Putamen (tissue), 1 donor: ENCODE measurements around the gene MTERF4.
A peak's percentile ranks its signal among the peaks of the same experiment; 100 is the strongest.

Experiments
- DNase-seq: peaks from one replicate; pipeline ENCODE4 v3.0.0-alpha.2; 2016; ENCODE audit warnings: low spot score

Gene MTERF4

GRCh38 chr2:241133436-241133820 is 31.3 kb upstream of the MTERF4 start:
- DNase-seq = no peak

GRCh38 chr2:241132538-241133435 is 30.7 kb upstream of the MTERF4 start:
- no peak for DNase-seq

GRCh38 chr2:241131531-241131930 is 29.4 kb upstream of the MTERF4 start:
- no peak for DNase-seq

DNA sequence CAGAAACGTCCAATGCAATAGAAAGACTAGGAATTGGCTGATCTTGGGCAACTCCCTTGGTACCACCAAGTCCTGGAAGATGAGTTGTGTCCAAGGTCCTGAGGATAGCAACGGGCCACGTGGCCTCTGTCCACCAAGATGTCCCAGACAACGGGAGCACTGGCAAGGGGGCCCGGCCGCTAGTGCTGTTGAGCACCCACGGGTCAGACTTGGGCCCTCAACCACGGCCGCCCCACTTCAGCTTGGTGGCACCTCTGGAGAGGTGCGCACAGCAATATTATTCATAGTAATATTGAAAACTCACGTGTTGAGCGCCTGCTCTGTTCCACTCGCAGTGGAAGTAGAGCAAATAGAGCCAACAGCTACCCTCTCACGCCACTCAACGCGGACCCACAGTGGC is 28.2 kb upstream of the MTERF4 start:
- no peak for DNase-seq

GRCh38 chr2:241129086-241129871 is 27.2 kb upstream of the MTERF4 start:
- no peak for DNase-seq

GRCh38 chr2:241128266-241128665 is 26.2 kb upstream of the MTERF4 start:
- DNase-seq = no peak

DNA sequence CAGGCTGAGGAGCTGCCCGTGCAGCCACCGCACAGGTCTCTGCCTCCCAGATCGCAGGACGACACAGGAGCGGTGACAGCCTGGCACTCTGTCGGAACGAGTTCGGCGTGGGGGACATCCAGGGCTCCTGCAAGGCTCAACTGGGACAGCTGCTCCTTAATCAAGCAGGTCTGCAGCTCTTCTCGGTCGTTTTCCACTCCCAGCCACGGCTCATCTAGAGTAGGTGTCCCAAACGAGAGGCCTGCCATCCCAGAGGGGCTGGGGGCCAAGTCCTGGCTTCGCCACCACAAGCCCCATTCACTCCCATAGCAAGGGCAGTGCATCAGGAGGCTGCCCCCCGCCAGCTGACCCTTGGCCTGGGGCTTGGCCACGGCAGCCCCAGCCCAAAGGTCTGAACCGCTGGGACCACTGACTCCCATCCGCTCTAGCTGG is 24.7 kb upstream of the MTERF4 start:
- no peak for DNase-seq

- no peak for DNase-seq
These were observed 24.1 kb upstream of the MTERF4 start for GRCh38 chr2:241126201-241126611.

- no peak for DNase-seq
These were observed 23.5 kb upstream of the MTERF4 start for GRCh38 chr2:241125626-241126025.

DNA sequence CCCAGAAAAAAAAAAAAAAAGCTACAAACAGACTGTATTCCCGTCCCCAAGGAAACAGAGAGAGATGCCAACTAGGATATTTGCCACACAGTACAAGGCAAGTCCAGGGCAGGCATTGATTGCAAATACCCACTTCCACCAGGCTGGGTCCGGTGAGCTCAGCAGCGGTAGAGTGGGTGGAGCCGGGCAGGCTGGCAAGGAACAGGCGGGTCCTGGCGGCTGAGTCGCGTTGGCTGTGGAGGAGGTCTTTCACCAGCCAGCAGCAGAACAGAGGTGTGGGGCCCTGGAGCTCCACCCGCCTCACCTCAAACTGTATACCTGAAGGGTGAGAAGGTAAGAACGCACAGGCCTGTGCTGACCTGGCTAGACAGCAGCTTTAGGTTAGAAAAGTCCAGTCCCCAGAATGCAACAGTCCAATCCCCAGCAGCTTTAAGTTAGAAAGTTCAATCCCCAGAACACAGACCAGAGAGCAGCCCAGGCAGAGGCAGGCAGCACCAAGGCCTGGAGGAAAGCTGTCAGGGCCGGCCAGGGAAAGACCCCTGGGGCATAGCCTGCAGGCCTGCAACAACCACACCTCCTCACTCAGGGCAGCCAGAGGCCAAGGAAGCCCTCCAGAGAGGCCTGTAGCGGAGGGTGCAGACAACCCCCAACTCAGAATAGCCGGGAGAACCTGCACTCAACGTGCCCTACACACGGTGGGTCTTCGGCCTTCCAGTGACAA is 21.9 kb upstream of the MTERF4 start:
- peak; percentile 12 for DNase-seq

- no peak for DNase-seq
These were observed 20.4 kb upstream of the MTERF4 start for GRCh38 chr2:241122376-241123002.

- DNase-seq = no peak
These were observed 18.9 kb upstream of the MTERF4 start for GRCh38 chr2:241121008-241121407.

DNA sequence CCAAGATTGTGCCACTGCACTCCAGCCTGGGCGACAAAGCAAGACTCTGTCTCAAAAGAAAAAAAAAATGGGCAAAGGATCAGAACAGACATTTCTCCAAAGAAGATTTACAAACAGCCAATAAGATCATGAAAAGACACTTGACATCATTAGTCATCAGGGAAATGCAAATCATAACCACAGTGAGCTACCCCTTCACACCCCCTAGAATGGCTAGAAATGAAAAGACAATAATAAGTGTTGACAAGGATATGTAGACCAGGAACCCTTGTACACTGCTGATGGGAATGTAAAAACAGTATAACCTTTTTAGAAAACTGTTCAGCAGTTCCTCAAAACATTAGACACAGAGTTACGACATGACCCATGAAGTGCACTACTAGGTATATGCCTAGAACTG is 18.4 kb upstream of the MTERF4 start:
- no peak for DNase-seq

DNA sequence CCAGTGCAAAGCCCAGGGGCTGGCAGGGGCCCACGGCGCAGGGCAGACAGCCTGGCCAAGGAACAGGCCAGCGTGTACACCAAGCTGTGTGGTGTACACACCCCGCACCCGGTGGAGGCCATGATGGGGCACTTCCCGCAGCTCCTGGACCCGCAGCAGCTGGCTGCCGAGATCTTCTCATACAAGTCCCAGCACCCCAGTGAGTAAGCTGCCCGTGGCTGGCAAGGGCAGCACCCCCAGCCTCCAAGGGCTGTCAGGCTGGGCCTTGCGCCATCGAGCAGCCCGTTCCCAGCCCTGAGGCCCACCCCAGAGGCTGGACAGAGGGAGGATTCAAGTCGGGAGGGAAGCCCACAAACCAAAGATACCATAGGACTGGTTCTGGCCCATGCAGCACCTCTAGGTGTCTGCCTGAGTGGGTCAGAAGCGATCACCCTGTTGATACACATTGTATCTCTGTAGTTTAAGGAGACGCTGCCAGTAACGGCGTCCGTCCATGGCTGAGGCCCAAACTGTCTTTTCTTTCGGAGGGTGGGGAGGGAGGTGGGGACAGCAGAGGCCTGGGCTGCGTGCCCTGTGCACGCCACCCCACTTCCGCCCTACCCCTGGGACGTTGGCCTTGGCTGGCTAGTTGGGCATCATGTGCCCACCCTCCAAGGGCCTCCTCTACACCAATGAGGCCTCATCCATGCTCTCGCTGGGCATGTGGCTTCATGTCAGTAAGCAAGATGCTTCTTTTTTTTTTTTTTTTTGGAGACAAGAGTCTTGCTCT is 16.8 kb upstream of the MTERF4 start:
- DNase-seq = no peak

GRCh38 chr2:241116606-241117560 is 14.8 kb upstream of the MTERF4 start:
- DNase-seq = no peak

- no peak for DNase-seq
These were observed 13.3 kb upstream of the MTERF4 start for GRCh38 chr2:241115361-241115760.

DNA sequence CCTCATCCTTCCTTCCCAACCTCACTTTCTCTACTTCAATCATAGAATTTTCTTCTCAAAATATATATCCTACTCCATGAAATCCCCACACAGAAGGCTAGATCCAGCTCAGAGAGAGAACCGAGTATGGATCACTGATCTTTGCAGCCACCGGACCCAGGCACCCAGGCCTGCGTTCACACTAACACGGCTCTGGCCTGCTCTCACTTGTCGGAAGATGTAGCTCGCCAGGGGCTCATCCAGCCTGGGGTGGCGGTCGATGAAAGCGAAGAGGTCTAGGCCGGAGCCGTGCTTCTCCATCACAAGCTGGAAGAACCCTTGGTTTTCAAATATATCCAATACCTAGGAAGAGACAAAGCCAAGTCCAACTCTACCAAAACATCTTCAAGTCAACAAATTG is 12.7 kb upstream of the MTERF4 start:
- DNase-seq = no peak

GRCh38 chr2:241112592-241112991 is 10.5 kb upstream of the MTERF4 start:
- no peak for DNase-seq

DNA sequence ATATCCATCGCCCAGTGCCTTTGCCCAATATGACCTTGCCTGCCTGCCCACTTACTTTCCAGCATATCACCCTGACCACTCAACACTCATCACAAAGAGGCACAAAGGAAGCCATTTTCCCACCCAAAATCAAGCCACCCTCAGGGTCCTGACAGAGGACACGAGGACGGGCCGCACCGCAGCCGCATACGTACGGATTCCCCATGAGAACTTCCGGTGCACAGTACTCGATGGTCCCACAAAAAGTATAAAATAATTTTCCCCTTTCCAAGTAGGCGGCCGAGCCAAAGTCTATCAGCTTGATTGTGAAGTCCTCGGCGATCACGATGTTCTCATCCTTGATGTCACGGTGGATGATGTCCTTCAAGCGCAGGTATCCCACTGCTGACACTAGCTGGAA is 10.0 kb upstream of the MTERF4 start:
- DNase-seq = no peak

DNA sequence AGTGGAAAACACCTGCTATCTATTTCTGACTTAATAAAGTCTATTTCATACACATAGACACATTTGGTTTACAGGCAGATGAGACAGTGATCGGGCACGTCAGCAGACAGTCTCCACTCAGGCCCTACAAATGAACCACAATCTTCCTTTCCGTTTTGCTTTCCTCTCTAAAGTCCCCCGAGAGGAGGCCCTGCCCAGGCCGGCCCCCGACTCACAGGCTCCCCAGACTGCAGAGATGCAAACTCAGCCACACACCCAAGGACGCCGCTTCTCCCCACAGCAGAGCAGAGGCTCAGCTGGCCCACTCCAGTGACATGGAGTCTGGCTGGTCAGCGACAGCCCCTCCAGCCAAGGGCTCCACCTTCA is 9.3 kb upstream of the MTERF4 start:
- DNase-seq = no peak
